ENCODE results near the gene CEP162.
"Not testable (repeated sequence)": the region's sequence is repeated elsewhere in the genome, so short reads cannot be mapped to it uniquely, and the experiment has no call there.

- not testable (repeated sequence) for TF ChIP-seq CTCF (IDR thresholded peaks at IDR 0.05; ENCODE audit: insufficient read depth, low read length, poor library complexity, severe bottlenecking); EZH2phosphoT487 (conservative IDR thresholded peaks at IDR 0.05; ENCODE audit: low read length)
These were observed 63.1 kb downstream of the CEP162 start for GRCh38 chr6:84164328-84164727.
